Caki2 (cell line): ENCODE data around the gene TTC21B. TPM values are rescaled to one million over a fixed set of nuclear protein-coding genes. Genes with fewer than 3 reads are reported as not detected.
A peak's percentile ranks its signal among the peaks of the same experiment; 100 is the strongest.
"Not testable (repeated sequence)": the region's sequence is repeated elsewhere in the genome, so short reads cannot be mapped to it uniquely, and the experiment has no call there.

Source experiments
- DNase-seq: peaks from one replicate; pipeline ENCODE4 v3.0.0-alpha.2; 2015; ENCODE audit warnings: low read depth
- in situ Hi-C: cut with HindIII; loops from 2 replicates; pipeline ENCODE4 v1.10.0; 2016; ENCODE audit warnings: low sequenced_read_pairs, low pct_unique_long_range_greater_than_20kb, mixed read lengths
- total RNA-seq: library from RNA; depleted of rRNA; stranded (reverse); fragments of >200 nt; shearing (Covaris generic); gene quantifications from 2 replicates; pipeline ENCODE4 v1.2.3, GENCODE V29; 2014; ENCODE audit warnings: low replicate concordance

Gene TTC21B
- total RNA-seq, 1 experiment from 2014 or later, result 8.6 TPM

DNA sequence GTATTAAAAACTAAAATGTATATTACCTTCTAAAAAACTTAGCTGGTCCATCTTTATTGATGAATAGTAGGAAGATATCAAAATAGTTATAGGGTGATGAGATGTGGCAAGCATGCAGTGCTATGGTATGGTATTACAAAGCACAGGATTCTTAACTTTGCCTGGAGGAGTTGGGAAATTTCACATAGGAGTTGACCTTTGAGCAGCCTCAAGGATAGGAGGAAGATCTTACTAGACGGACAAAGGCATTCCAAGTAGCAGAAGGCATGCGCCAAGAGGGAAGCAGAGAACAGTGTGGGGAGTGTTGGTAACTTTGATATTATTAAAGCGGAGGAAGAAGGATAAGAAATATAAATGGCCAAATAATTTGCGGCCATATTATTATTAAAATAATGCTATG lies 60.0 kb downstream of the TTC21B start:
- in situ Hi-C loops, result no loop called here

DNA sequence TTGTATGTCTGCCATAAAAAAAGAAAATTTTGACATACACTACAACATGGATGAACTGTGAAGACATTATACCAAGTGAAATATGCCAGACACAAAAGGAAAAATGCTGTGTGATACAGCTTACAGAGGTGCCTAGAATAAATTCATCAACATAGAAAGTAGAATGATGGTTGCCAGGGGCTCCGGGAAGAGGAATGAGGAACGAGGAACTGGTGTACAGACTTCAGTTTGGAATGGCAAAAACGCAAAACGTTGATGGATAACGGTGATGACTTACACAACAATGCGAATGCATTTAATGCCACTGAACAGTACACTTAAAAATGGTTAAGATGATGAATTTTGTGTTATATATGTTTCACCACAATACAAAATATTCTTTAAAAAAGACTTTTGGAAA lies 61.0 kb downstream of the TTC21B start:
- DNase-seq, result no peak
- in situ Hi-C loops, result no loop called here

More for the DNA sequence above, 60.0 kb downstream of the TTC21B start:
- DNase-seq, result no peak

DNA sequence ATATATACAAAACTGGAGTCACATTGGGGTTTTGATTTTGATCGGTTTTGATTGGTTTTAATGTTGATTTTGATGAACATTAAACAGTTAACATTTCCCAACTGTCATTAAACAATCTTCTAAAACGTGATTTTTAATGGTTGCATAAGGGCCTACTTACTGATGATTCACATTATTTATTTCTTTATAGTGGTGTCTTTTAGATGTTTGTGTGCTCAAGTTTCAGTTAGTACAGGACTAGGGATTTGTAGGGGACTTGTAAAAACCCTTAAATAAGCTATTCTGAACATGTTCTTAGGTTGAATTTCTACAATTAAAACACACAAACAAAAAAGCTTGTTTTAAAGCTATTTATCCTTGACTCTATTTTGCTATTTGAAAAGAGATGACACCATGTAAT lies 61.6 kb downstream of the TTC21B start:
- no peak for DNase-seq
- in situ Hi-C loops, result no loop called here

DNA sequence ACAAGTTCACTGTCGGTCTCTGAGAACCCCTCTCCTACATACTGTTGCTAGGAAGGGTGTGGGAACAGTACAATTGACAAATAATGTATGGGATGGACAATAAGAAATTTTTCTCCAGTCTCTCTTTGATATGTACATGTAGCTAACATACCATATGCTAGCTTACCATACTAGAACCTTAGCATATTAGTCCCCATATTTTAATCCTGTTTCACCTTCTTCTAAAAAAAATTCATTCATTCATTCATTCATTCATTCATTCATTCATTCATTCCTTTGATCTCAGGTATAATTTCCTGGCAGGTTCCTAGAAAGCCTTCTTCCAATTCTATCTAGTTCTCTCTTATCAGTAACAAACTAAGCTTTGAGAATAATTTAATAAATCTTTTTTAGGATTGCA lies 62.2 kb downstream of the TTC21B start:
- in situ Hi-C loops, result no loop called here
- DNase-seq, result no peak

DNA sequence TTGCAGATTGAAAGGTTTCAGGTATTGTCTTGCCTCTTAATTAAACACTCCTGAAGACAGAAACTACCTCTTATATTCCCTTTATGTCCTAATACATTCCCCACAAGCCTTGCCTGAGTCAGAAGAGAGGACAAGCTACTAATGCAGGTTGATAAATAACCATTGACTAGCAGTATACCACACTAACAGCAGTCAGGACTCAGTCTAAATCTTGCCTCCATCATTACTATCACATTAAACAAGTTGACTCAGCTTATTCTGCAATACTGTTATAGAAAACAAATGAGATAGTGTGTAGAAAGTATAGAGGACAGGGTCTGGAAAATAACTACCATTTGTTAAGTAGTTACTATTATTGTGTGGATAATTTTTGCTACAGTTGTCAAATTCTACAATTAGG lies 63.8 kb downstream of the TTC21B start:
- in situ Hi-C loops, result no loop called here
- no peak for DNase-seq

DNA sequence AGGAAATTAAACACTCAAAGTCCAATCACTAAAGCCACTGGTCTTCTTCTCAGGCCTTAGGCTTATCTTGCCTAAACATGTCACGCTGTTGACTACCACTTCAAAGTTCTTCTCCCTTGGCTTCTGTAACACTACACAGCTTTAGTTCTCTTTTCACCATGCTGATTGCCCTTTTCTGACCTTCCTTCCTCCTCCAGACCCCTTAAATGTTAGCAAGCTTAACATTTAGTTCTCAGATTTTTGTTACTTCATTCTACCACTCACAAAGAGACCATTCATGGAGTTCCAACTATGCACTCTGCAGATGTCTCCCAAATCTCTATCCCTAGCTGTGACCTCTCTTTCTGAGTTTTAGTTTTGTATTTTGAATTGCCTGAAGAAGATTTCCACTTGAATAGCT lies 64.4 kb downstream of the TTC21B start:
- in situ Hi-C loops, result no loop called here
- DNase-seq, result no peak

DNA sequence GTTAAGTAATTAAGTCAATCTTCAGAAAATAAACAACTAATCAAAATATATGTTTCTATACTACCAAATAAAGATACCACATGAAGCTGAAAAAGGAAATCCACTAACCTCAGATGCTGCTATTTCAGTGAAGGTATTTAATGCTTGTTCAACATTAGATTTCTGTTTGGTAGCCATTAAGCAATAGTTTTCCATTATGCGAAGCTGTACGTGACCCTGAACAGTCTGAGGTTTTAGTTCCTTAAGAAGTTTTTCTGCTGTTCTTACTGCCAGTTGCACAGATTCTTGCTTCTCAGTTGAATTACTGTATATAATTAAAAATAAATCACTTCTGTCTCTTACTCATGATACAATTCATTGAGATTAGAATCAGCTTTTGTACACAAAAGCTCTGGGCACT lies 65.4 kb downstream of the TTC21B start:
- DNase-seq, result no peak
- in situ Hi-C loops, result no loop called here

DNA sequence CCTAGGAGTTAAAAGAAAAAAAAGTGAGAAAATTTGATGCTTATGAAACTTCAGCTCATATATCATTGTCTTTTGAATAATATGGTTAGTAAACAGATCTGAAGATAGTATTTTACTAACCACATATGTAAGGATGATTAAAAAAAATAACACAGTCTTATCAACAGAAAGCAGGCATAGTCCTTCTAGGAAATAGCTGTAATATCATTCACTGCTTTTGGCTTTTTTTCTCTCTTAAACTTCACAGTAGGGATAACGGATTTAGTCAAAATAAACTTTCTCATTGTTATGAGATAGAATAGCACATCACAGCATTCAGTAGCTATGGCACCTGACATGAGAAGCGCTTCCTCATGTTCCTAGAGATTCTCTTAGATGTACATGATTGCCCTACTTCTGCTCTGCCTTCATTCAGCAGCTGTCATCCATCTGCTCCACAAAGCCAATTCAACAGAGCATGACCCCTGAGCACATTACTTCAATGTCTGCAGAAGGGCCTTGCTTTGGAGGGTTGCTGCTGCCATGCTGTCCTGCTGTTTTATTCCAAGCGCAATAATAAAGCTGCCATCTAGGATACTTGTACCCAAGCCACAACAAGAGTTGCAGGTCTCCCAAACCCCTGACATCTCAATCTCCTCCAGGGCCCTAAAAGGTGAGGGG lies 67.0 kb downstream of the TTC21B start:
- in situ Hi-C loops, result no loop called here
- DNase-seq, result no peak

DNA sequence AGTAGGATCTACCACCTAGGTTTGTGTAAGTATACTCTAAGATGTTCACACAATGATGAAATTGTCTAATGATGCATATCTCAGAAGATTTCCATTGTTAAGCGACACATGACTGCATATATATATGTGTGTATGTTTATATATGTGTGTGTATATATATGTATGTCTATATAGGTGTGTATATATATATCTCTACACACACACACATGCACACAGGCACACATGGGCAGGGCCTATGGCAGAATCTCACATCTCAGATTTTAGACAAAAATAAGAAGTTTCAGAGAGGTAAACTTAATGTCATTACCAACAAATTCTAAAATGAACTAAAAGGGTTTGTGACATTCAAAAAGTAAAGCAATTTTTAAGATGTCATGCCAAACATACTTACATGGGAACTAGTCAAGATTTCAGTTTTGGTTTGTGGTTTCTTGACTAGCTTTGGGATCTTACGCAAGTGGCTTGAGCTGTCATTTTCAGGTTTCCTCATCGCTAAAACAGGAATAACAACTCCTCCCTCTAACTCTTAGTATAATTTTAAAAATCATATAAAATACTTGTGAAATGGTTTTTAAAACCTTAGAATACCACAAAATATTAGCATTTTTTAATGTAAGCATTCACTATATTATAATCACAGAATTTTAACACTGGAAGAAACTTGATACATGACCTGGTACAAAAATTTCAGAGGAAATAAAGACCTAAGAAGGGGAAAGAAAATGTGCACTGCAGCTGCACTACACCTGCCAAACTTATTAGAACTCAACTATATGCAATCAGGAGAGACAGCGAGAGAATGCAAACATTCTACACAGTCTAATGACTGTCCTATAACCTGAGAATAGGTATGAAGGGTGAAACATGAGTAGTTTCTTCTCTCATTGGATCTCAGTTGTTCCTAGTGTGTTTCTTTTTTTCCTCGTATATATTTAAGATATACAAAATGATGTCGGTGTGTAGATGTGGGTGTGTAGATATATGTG lies 75.7 kb downstream of the TTC21B start:
- no peak for DNase-seq
- in situ Hi-C loops, result no loop called here

DNA sequence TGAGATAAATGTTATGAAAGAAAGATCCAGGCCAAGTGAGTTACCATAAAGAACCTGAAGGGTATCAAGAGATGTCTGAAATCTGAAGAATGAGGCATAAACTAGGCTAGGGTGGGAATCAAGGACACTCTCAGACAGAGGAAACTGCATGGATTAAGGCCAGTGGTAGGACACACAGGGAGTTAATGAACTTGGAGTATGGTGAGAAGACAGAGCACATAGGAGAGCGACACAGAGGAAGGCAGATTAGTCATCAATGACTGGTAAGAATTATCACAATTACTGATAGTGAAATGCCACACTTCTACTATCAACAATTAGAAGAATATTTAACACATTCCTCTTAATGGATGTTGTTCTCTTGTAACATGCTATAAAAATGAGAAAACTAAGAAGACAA lies 76.9 kb downstream of the TTC21B start:
- no peak for DNase-seq
- in situ Hi-C loops, result no loop called here

DNA sequence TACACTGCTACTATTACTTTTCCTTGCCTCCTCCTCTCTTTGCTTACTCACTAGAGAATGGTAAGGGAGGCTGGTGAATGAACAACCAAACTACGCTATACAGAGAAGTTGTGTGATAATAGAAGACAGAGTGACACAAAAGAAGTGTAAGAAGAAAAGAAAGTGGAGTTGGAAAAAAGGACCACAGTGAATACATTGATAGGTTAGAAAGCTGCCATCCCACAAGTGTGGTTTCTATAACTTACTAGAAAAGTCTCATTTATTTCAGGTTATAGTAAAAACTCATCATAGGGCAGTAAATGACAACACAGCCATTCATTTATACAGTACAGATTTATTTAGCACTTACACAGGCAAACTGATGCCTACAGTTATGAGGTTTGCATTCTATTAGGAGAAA lies 77.3 kb downstream of the TTC21B start:
- in situ Hi-C loops, result no loop called here

DNA sequence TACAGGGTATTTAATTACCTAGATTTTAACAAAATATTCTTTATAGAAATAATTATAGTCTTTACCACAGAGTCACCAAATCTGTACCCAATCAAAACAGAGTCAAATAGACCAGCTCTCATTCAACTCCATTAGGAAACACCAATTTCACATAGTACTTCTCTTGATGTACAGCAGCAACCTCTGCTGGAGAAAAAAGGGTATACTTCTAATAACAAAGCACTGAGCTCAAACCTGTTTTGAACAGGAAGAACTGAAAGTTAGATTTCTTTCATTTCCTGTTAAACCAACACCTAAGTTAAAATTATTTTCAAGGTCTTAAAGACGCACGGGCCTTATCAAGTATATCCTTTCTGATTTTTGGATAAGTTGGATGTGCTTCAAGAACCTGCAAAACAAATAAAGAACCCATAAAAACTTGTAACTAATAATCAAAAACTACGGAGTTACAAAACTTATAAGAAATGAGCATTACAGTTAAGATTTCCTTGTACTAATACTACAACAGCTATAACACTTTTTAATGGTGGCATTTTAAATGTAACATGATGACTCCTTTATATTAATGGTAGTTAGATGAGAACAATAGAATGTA lies 79.0 kb downstream of the TTC21B start:
- in situ Hi-C loops, result no loop called here
- peak; percentile 48 for DNase-seq

More for the DNA sequence above, 77.3 kb downstream of the TTC21B start:
- no peak for DNase-seq

DNA sequence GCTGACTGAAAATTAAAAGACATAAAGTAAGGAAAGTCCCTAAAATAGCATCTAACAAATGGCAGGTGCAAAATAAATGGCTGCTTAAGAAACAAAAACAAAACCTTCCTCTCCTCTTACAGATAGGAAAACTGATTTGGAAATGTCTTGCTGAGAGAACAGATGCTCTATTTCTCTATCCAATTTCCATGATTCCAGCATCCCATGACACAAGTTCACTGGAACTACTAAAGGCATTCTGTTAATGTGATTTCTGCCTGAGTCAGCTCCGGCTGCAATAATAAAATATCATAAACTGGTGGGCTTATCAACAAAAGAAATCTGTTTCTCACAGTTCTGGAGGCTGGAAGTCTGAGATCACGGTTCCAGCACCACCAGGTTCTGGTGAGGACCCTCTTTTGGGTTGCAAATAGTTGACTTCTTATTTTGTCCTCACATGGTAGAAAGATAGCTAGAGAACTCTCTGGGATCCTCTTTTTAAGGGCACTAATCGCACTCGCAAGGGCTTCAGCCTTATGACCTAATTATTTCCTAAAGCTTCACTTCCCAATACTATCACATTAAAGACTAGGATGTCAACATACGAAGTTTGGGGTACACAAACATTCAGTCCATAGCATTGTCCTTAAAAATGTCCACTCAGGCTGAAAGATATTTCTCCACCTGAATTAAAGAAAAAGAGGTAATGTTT lies 81.3 kb downstream of the TTC21B start:
- in situ Hi-C loops, result no loop called here
- DNase-seq, result no peak

DNA sequence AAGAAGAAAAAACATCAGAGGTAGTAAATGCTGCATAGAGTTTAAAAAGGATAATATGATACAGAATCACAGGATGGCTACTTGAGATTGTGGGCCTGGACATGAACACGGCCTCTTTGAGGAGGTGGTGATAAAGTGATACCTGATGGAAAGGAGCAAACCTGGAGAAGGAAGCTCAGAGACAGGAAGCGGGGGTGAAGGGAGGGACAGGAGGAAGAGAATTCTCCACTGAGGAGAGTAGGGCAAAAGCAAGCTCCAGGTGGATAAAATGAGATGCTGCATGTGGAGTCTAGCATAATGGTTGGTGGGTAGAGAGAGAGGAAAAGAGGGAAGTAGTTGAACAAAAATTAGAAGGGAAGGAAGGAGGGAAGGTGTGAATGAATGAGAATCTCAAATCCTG lies 82.6 kb downstream of the TTC21B start:
- in situ Hi-C loops, result no loop called here
- DNase-seq, result no peak

DNA sequence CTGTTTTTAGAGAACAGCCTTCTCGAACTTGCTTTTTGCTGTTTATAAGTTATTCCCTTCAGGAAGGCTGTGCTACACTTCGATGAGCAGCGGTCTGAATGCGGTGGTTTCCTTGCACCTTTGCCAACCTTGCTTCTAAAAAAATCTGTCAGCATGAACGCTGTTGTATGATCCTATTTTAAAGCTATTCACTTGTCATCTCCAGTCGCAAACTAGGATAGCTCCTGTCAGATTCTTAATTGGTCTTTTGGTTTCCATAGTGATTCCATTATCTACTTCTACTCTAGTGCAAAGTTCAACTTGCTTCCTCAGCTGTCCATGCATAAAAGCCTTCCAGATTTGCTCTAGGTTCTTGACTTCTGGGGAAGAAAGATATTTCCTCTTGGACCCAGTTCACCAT lies 83.2 kb downstream of the TTC21B start:
- in situ Hi-C loops, result no loop called here
- DNase-seq, result no peak

DNA sequence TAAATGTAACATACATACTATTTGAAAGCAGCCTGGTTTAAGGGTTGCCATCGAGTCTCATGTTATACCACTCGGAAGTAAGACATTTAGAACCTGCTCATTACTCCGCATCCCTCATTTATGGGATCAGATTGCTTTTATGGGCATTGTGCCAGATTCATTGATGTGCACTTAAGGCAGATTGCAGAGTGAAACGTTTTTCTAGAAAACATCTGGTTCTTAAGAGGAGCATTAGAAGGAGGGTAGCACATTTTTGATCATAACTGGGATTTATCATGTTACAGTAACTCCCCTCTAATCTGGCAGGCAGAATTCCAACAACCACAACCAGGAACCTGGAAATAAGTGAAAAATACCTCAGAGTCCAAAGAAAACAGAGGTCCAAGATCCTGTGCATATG lies 85.4 kb downstream of the TTC21B start:
- DNase-seq, result no peak
- in situ Hi-C loops, result no loop called here

DNA sequence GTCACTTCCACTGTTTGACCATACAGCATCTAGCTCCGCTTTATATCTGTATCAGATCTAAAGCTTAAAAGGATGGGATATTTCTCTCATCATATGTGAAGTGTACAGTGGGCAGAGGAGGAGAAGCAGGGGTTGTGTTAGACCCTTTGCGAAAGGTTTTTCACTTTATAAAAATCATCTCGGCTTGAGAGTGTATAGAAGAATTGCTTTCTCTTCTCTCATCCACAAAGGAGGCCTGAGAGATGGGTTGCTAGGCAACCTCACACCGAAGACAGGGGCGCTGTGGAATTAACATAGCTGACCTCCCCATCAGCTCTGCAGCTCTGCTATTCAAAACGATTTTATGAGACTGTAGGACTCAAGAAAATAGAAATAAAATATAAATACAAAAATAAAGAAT lies 89.3 kb downstream of the TTC21B start:
- in situ Hi-C loops, result no loop called here
- no peak for DNase-seq

DNA sequence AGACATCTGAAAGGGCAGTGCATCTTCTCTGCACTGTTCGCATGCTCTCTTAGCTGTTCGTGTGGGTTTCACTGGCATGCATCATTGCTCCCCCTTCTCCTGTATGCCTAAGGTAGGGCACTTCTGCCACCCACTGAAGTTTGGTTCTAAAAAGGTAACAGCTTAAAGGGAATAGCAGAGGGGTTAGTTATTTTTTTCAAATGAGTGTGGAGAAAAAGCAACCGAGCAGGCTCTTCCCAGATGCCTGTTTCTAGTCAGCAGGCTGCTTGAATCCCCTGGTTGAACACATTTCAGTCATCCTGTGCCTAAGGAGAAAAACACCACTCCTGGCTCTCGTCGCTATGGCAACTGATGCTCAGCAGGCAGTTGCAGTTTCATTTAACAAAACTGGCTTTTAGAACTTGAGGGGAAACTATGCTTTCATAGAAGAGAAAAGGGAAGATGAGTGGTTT lies 89.7 kb downstream of the TTC21B start:
- in situ Hi-C loops, result no loop called here
- DNase-seq, result no peak

DNA sequence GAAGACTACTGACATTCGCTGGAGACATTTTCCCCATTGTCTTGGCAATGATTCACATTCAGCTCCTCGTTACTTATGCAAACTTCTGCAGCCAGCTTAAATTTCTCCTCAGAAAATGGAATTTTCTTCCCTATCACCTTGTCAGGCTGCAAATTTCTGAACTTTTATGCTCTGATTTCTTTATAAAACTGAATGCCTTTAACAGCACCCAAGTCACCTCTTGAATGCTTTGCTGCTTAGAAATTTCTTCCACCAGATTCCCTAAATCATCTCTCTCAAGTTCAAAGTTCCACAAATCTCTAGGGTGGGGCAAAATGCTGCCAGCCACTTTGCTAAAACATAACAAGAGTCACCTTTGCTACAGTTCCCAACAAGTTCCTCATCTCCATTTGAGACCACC lies 92.5 kb downstream of the TTC21B start:
- DNase-seq, in situ Hi-C loops: not testable (repeated sequence)
